CD4-positive, alpha-beta memory T cell (primary cell): ENCODE results near the gene EBF4. TPM values are rescaled to one million over a fixed set of nuclear protein-coding genes. Genes with fewer than 3 reads are reported as not detected.
A peak's percentile ranks its signal among the peaks of the same experiment; 100 is the strongest.
"Not testable (repeated sequence)": the region's sequence is repeated elsewhere in the genome, so short reads cannot be mapped to it uniquely, and the experiment has no call there.

ENCODE experiments used
- CTCF ChIA-PET: fragments of 350-600 bp; sonication (Branson Sonifier 250); formaldehyde crosslinking; loops from one replicate; lab custom pipeline; 2021; ENCODE audit warnings: inconsistent platforms; ENCODE audit not compliant: partially characterized antibody; lab: Charles Lee
- POLR2A ChIA-PET: fragments of 350-600 bp; sonication (Branson Sonifier 250); formaldehyde crosslinking; loops from one replicate; lab custom pipeline; 2021; ENCODE audit not compliant: partially characterized antibody; lab: Charles Lee
- DNase-seq, 5 donors: peaks; one replicate each; pipeline versions ENCODE4 v3.0.0 to v3.0.0-alpha.2; 2020 to 2022; ENCODE audit warnings: mixed read lengths in 1 of 5
- H3K27ac ChIP-seq: one replicate; pipeline ENCODE4 v1.7.0; 2013; ENCODE audit warnings: low read depth, low read length
- H3K27me3 ChIP-seq: 2 replicates; pipeline ENCODE4 v1.7.0; 2013; ENCODE audit warnings: mild to moderate bottlenecking, low read length, moderate library complexity; ENCODE audit not compliant: insufficient read depth
- H3K36me3 ChIP-seq: 2 replicates; pipeline ENCODE4 v1.7.0; 2013; ENCODE audit warnings: mild to moderate bottlenecking, low read length, moderate library complexity; ENCODE audit not compliant: insufficient read depth
- H3K4me1 ChIP-seq: 2 replicates; pipeline ENCODE4 v1.7.0; 2013; ENCODE audit warnings: mild to moderate bottlenecking, low read length, moderate library complexity; ENCODE audit not compliant: insufficient read depth
- H3K4me3 ChIP-seq, 2 donors: one replicate each; pipeline ENCODE4 v1.7.0; 2013; ENCODE audit warnings: low read length in 2 of 2, mild to moderate bottlenecking in 1 of 2
- H3K9me3 ChIP-seq, 2 donors: one replicate each; pipeline ENCODE4 v1.7.0; 2013; ENCODE audit warnings: low read length in 2 of 2, control low read depth in 1 of 2; ENCODE audit not compliant: control insufficient read depth in 1 of 2
- H3K27ac Mint-ChIP-seq, 7 donors: one replicate each; pipeline ENCODE4 v1.8.0; 2020 to 2021; ENCODE audit warnings: mixed read lengths in 7 of 7, mild to moderate bottlenecking in 6 of 7, inconsistent platforms in 3 of 7, moderate library complexity in 3 of 7
- H3K27me3 Mint-ChIP-seq, 2 donors: one replicate each; pipeline ENCODE4 v1.8.0; 2020 to 2021; ENCODE audit warnings: mixed read lengths in 2 of 2
- H3K36me3 Mint-ChIP-seq, 2 donors: one replicate each; pipeline ENCODE4 v1.8.0; 2020 to 2021; ENCODE audit warnings: mixed read lengths in 2 of 2, inconsistent platforms in 1 of 2, mild to moderate bottlenecking in 1 of 2
- H3K4me1 Mint-ChIP-seq, 4 donors: one replicate each; pipeline ENCODE4 v1.8.0; 2020 to 2021; ENCODE audit warnings: mixed read lengths in 4 of 4, mild to moderate bottlenecking in 1 of 4
- H3K4me3 Mint-ChIP-seq, 8 donors: one replicate each; pipeline ENCODE4 v1.8.0; 2020 to 2021; ENCODE audit warnings: mixed read lengths in 8 of 8, mild to moderate bottlenecking in 7 of 8, moderate library complexity in 6 of 8, inconsistent platforms in 3 of 8
- H3K9me3 Mint-ChIP-seq, 8 donors: one replicate each; pipeline ENCODE4 v1.8.0; 2020 to 2021; ENCODE audit warnings: mixed read lengths in 8 of 8, mild to moderate bottlenecking in 5 of 8, inconsistent platforms in 3 of 8, moderate library complexity in 1 of 8
- intact Hi-C: fragments of 100-400 bp; cut with micrococcal nuclease; formaldehyde crosslinking; loops from one replicate; pipeline ENCODE4 v1.15.1; 2023
- polyA plus RNA-seq, 2 donors: library from polyadenylated mRNA; unstranded; fragments of 300-500 nt; fragmentation: Illumina TruSeq; gene quantifications; one replicate each; pipeline ENCODE4 v1.2.3, GENCODE V29; 2021
- total RNA-seq, 2 experiments: library from RNA; stranded (reverse); gene quantifications; one replicate each; pipeline ENCODE4 v1.2.3, GENCODE V29; 2021

The EBF4 gene
- total and polyA plus RNA-seq, 4 experiments from 2014 or later = 0.65 to 3.1 (median 2.8) TPM; not detected in 1

DNA sequence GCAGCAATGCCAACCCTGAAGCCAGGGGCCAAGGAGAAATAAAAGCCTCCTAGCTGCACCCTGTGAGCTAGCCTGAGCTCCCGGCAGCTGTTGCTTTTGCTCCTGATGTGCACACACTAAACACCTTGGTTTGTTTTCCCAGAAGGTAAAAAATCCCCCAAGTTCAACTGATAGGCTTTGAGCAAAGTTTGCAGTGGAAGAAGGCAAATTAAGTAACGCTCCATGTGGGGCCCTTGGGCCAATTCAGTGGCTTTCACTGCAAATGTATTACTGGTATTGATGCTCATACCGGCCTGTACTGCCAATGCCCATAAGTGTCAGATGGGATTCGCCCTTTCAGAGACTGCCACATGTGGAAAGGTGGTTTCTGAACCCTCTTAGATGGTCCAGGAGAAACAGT, 19.1 kb upstream of the EBF4 start:
- H3K36me3 Mint-ChIP-seq = no peaks in the 10 kb centered on the region
- intact Hi-C loops = no loop called here
- no peaks in the 10 kb centered on the region for H3K4me1 ChIP-seq
- H3K27ac Mint-ChIP-seq = no peak overlapping the region
- peaks cover 0 to 3% of the 10 kb centered on the region in 2 donors for H3K27me3 Mint-ChIP-seq
- H3K9me3 ChIP-seq = no peaks in the 10 kb centered on the region
- H3K4me3 ChIP-seq = no peak overlapping the region
- no peak overlapping the region for H3K27ac ChIP-seq
- ChIA-PET POLR2A (interaction anchor here (0.7 to 1.6 kb wide), 3 partner anchors 9 to 19 kb away, joined by 5 to 7 read pairs (median 7); partner anchors contain the start of gene IDH3B), CTCF (interaction anchor here (1.0 to 1.2 kb wide), 3 partner anchors 9 to 193 kb away, joined by 3 to 8 read pairs (median 4); partner anchors contain the start of gene IDH3B)
- no peak for DNase-seq
- H3K4me1 Mint-ChIP-seq = no peaks in the 10 kb centered on the region
- no peaks in the 10 kb centered on the region for H3K27me3 ChIP-seq
- peaks cover 0 to under 1% (median 0%) of the 10 kb centered on the region in 8 donors for H3K9me3 Mint-ChIP-seq
- no peak overlapping the region for H3K4me3 Mint-ChIP-seq
- H3K36me3 ChIP-seq = no peaks in the 10 kb centered on the region

DNA sequence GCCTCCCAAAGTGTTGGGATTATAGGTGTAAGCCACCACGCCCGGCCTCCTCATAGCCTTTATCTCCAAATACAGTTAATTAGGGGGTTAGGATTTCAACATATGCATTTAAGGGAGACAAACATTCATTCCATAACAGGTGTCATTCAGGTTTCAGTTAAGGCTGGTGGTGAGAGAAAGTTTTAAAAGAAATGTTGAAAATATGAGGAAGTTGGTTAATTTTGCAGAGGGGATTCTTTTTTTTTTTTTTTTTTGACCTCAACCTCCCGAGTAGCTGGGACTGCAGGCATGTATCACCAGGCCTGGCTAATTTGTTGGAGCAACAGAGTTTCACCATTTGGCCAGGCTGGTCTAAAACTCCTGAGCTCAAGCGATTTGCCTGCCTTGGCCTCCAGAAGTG, 12.5 kb upstream of the EBF4 start:
- Mint-ChIP-seq H3K9me3 (no peaks in the 10 kb centered on the region), H3K4me1 (no peaks in the 10 kb centered on the region), H3K36me3 (no peaks in the 10 kb centered on the region), H3K27me3 (peaks cover 11 to 14% of the 10 kb centered on the region in 2 donors), H3K4me3 (no peak overlapping the region), H3K27ac (no peak overlapping the region)
- H3K36me3 ChIP-seq = no peaks in the 10 kb centered on the region
- H3K4me3 ChIP-seq = no peak overlapping the region
- peaks cover 4% of the 10 kb centered on the region for H3K27me3 ChIP-seq
- H3K9me3 ChIP-seq = no peaks in the 10 kb centered on the region
- H3K4me1 ChIP-seq = no peaks in the 10 kb centered on the region
- no peak overlapping the region for H3K27ac ChIP-seq
- DNase-seq = no peak
- CTCF ChIA-PET = interaction anchor here (0.6 kb wide), 1 partner anchor 193 kb away, joined by 3 read pairs; no protein-coding TSS in a partner anchor
- POLR2A ChIA-PET = no interaction called here
- intact Hi-C loops = no loop called here

GRCh38 chr20:2682040-2682439, 10.5 kb upstream of the EBF4 start:
- H3K9me3 Mint-ChIP-seq, DNase-seq, H3K9me3 ChIP-seq, H3K36me3 ChIP-seq, POLR2A ChIA-PET, CTCF ChIA-PET, H3K27me3 ChIP-seq, H3K4me1 ChIP-seq, H3K4me3 Mint-ChIP-seq, intact Hi-C loops, H3K4me3 ChIP-seq, H3K4me1 Mint-ChIP-seq, H3K27ac ChIP-seq, H3K27ac Mint-ChIP-seq, H3K36me3 Mint-ChIP-seq: not testable (repeated sequence)
- H3K27me3 Mint-ChIP-seq = peaks cover 11 to 18% of the 10 kb centered on the region in 2 donors

DNA sequence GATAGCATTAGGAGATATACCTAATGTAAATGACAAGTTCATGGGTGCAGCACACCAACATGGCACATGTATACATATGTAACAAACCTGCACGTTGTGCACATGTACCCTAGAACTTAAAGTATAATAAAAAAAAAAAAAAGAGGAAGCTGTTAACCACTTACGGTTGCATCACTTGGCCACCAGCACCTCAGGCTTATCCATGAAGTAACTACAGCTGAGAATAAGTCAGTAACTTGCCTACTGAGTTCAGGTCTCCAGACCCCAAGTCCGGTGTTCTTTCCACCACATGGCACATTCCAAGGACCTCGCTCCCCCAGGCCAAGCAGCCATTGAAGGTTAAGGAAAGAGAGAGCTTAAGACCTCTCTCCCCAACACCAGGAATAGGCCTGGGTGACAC, 7.8 kb upstream of the EBF4 start:
- H3K9me3 Mint-ChIP-seq, H3K36me3 ChIP-seq, H3K27me3 ChIP-seq, POLR2A ChIA-PET, H3K27ac ChIP-seq, H3K4me3 Mint-ChIP-seq, H3K36me3 Mint-ChIP-seq, DNase-seq, H3K4me3 ChIP-seq, H3K9me3 ChIP-seq: not testable (repeated sequence)
- Mint-ChIP-seq H3K27ac (peak overlapping the region in 1 of 7 donors; percentile 52), H3K27me3 (peaks cover 8 to 20% of the 10 kb centered on the region in 2 donors), H3K4me1 (peaks cover 3 to 13% (median 11%) of the 10 kb centered on the region in 4 donors)
- CTCF ChIA-PET = interaction anchor here (0.7 to 7.8 kb wide), 5 partner anchors 34 to 70 kb away, joined by 3 to 99 read pairs (median 5); no protein-coding TSS in a partner anchor
- peaks cover 12% of the 10 kb centered on the region for H3K4me1 ChIP-seq
- intact Hi-C loops = loop anchor here (5.0 kb wide), 1 partner anchor 297 kb away; no protein-coding TSS in a partner anchor

- Mint-ChIP-seq H3K27ac (peak overlapping the region in 2 of 7 donors; percentile 65 to 77), H3K27me3 (peaks cover 8 to 29% of the 10 kb centered on the region in 2 donors), H3K36me3 (peaks cover 0 to 3% of the 10 kb centered on the region in 2 donors), H3K4me1 (peaks cover 13 to 30% (median 27%) of the 10 kb centered on the region in 4 donors), H3K9me3 (peaks cover 0 to 2% (median 0%) of the 10 kb centered on the region in 8 donors), H3K4me3 (peak overlapping the region in 3 of 8 donors; percentile 51 to 64 (median 53))
- no peak for DNase-seq
- ChIA-PET CTCF (interaction anchor here (0.7 to 7.8 kb wide), 17 partner anchors 11 to 405 kb away, joined by 3 to 99 read pairs (median 4); no protein-coding TSS in a partner anchor), POLR2A (interaction anchor here (1.2 to 3.6 kb wide), 3 partner anchors 23 to 54 kb away, joined by 6 to 27 read pairs (median 6); partner anchors contain the start of genes IDH3B and NOP56)
- no peaks in the 10 kb centered on the region for H3K36me3 ChIP-seq
- no peak overlapping the region for H3K27ac ChIP-seq
- H3K4me1 ChIP-seq = peaks cover 16% of the 10 kb centered on the region
- no peak overlapping the region for H3K4me3 ChIP-seq
- no peaks in the 10 kb centered on the region for H3K27me3 ChIP-seq
- intact Hi-C loops = loop anchor here (5.0 kb wide), 1 partner anchor 295 kb away; no protein-coding TSS in a partner anchor
- H3K9me3 ChIP-seq = no peaks in the 10 kb centered on the region
Measured at GRCh38 chr20:2687514-2687913, 5.1 kb upstream of the EBF4 start.

DNA sequence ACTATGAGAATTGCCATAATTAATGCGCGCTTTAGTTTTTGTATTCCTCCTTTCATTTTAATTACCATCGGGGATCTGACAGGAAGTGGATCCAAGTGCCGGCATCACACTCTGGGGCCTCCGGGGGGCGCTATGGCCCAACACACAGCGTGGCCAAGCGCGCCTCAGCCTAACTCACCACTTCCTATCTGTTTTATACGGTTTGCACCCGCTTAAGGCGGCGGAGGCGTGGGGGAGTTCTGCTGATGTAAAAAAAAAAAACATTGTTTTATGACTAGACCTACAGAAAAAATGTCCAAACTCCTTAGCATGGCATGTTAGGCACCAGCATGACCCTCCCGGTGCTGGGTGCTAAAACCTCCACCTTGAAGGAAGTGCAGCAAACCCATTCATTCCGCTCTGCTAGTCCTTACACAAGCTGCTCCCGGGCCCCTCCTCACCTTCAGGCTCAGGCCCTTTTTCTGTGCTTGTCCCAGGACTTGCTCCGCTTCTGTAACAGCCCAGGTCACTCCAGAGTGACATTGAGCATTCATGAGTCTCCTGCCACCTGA, 4.5 kb upstream of the EBF4 start:
- H3K36me3 Mint-ChIP-seq = peaks cover 0 to 3% of the 10 kb centered on the region in 2 donors
- H3K27me3 ChIP-seq = no peaks in the 10 kb centered on the region
- ChIA-PET POLR2A (interaction anchor here (0.8 to 3.6 kb wide), 7 partner anchors 24 to 64 kb away, joined by 3 to 27 read pairs (median 6); partner anchors contain the start of genes IDH3B and NOP56), CTCF (interaction anchor here (0.7 to 7.8 kb wide), 15 partner anchors 13 to 726 kb away, joined by 3 to 99 read pairs (median 6); no protein-coding TSS in a partner anchor)
- no peak overlapping the region for H3K27ac ChIP-seq
- H3K4me1 Mint-ChIP-seq = peaks cover 13 to 30% (median 27%) of the 10 kb centered on the region in 4 donors
- H3K4me3 Mint-ChIP-seq = peak overlapping the region in 6 of 8 donors; percentile 20 to 64 (median 43)
- peaks cover 16% of the 10 kb centered on the region for H3K4me1 ChIP-seq
- H3K27ac Mint-ChIP-seq = peak overlapping the region in 4 of 7 donors; percentile 65 to 77 (median 70)
- intact Hi-C loops = loop anchor here (1.0 to 5.0 kb wide), 6 partner anchors 25 to 313 kb away; no protein-coding TSS in a partner anchor
- peaks cover 0 to 2% (median 0%) of the 10 kb centered on the region in 8 donors for H3K9me3 Mint-ChIP-seq
- DNase-seq = peak; percentile 78 to 84 (median 80)
- H3K36me3 ChIP-seq = no peaks in the 10 kb centered on the region
- H3K9me3 ChIP-seq = no peaks in the 10 kb centered on the region
- peaks cover 7 to 29% of the 10 kb centered on the region in 2 donors for H3K27me3 Mint-ChIP-seq
- no peak overlapping the region for H3K4me3 ChIP-seq

DNA sequence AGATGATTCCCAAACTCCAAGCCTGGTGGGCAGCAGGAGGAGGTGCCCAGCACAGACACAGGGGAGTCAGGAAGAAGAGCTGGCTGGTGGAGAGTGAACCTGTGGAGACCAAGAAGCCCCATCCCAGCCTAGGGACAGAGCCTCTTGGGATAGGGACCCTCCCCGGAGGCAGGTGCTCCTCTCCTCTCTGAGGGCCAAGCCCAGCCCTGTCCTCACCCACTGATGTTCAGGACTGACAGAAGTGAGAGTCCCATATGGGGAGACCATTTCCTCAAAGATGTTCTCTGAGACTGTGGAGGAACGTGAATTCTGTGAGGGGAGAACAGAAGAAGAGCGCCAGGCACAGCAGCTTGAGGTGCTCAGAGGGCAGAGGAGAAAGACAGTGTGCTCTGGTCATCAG, 2.4 kb upstream of the EBF4 start:
- Mint-ChIP-seq H3K27me3 (peaks cover 13 to 36% of the 10 kb centered on the region in 2 donors), H3K9me3 (peaks cover 0 to 2% (median 0%) of the 10 kb centered on the region in 8 donors), H3K27ac (peak overlapping the region in 3 of 7 donors; percentile 2 to 70 (median 6)), H3K36me3 (peaks cover 0 to 3% of the 10 kb centered on the region in 2 donors), H3K4me1 (peaks cover 13 to 30% (median 27%) of the 10 kb centered on the region in 4 donors), H3K4me3 (peak overlapping the region in 2 of 8 donors; percentile 21 to 32)
- Histone ChIP-seq H3K9me3 (no peaks in the 10 kb centered on the region), H3K27me3 (peaks cover 13% of the 10 kb centered on the region), H3K27ac (no peak overlapping the region), H3K36me3 (no peaks in the 10 kb centered on the region), H3K4me1 (peaks cover 16% of the 10 kb centered on the region), H3K4me3 (no peak overlapping the region)
- POLR2A ChIA-PET = interaction anchor here (2.8 to 3.6 kb wide), 2 partner anchors 26 to 51 kb away, joined by 6 to 27 read pairs; partner anchors contain the start of gene IDH3B
- CTCF ChIA-PET = interaction anchor here (0.9 to 7.8 kb wide), 6 partner anchors 24 to 162 kb away, joined by 3 to 99 read pairs (median 12); no protein-coding TSS in a partner anchor
- intact Hi-C loops = loop anchor here (10.0 kb wide), 1 partner anchor 425 kb away; no protein-coding TSS in a partner anchor
- no peak for DNase-seq
